Activated CD8-positive, alpha-beta T cell treated with anti-CD3 and anti-CD28 coated beads for 36 hours (primary cell): ENCODE measurements around the gene SLC27A2. TPM values are rescaled to one million over a fixed set of nuclear protein-coding genes. Genes with fewer than 3 reads are reported as not detected.

ENCODE experiments used
- ATAC-seq: fragments of 200-7000 bp; cut with Tn5 transposase; one replicate; pipeline ENCODE4 v1.10.0; 2021; ENCODE audit warnings: mild to moderate bottlenecking, moderate library complexity
- CTCF ChIA-PET: fragments of 350-600 bp; sonication (Branson Sonifier 250); formaldehyde crosslinking; loops from one replicate; lab custom pipeline; 2021; ENCODE audit warnings: antibody characterized with exemption; lab: Charles Lee
- POLR2A ChIA-PET: fragments of 350-600 bp; sonication (Branson Sonifier 250); formaldehyde crosslinking; loops from one replicate; lab custom pipeline; 2021; ENCODE audit warnings: antibody characterized with exemption; lab: Charles Lee
- DNase-seq: peaks from one replicate; pipeline ENCODE4 v3.0.0-alpha.2; 2020
- H3K27ac Mint-ChIP-seq: one replicate; pipeline ENCODE4 v1.8.0; 2021; ENCODE audit warnings: mild to moderate bottlenecking, mixed read lengths
- H3K27me3 Mint-ChIP-seq: one replicate; pipeline ENCODE4 v1.8.0; 2021; ENCODE audit warnings: mixed read lengths
- H3K36me3 Mint-ChIP-seq: one replicate; pipeline ENCODE4 v1.8.0; 2021; ENCODE audit warnings: low read depth, mixed read lengths
- H3K4me1 Mint-ChIP-seq: one replicate; pipeline ENCODE4 v1.8.0; 2021; ENCODE audit warnings: low read depth, mixed read lengths
- H3K4me3 Mint-ChIP-seq: one replicate; pipeline ENCODE4 v1.8.0; 2021; ENCODE audit warnings: mild to moderate bottlenecking, moderate library complexity, mixed read lengths
- H3K9me3 Mint-ChIP-seq: one replicate; pipeline ENCODE4 v1.8.0; 2021; ENCODE audit warnings: mixed read lengths
- intact Hi-C: fragments of 100-400 bp; cut with micrococcal nuclease; formaldehyde crosslinking; loops from one replicate; pipeline ENCODE4 v1.10.0; 2022
- total RNA-seq, 2 experiments: library from RNA; stranded (reverse); gene quantifications; one replicate each; pipeline ENCODE4 v1.2.3, GENCODE V29; 2021
- TF ChIP-seq, protein P1 (sequence below): fragments of 200-600 bp; IDR thresholded peaks from one replicate; pipeline ENCODE4 v1.8.0; 2022; ENCODE audit warnings: antibody characterized with exemption, mild to moderate bottlenecking

SLC27A2 gene
- total RNA-seq, 2 experiments from 2014 or later: 9.8 to 9.9 TPM

DNA sequence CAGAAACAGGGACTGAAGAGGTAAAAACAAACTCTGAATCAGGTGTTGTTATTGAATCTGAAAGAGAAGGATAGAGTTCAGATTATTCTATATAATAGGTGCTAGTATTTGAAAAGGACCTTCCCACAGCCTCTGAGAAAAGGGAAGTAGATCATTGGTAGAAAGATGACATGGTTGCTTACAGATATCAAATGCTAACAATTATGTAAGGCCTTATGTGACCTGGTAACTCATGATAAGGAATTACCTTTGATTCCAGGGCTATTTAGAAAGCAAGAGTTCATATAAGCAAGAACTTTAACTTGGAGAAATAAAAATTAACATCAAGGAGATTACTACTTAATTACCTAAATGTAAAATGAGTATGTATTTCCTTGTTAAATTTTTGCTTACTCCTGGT is 7.6 kb downstream of the SLC27A2 start:
- Mint-ChIP-seq H3K27ac (no peak overlapping the region), H3K4me1 (no peaks in the 10 kb centered on the region), H3K4me3 (no peak overlapping the region), H3K27me3 (no peaks in the 10 kb centered on the region), H3K36me3 (peaks cover 6% of the 10 kb centered on the region), H3K9me3 (no peaks in the 10 kb centered on the region)
- ChIA-PET POLR2A (no interaction called here), CTCF (interaction anchor here (2.8 kb wide), 1 partner anchor 126 kb away, joined by 10 read pairs; no protein-coding TSS in a partner anchor)
- no peak for DNase-seq
- ATAC-seq: no peak
- intact Hi-C loops: no loop called here
- TF ChIP-seq, protein P1, sequence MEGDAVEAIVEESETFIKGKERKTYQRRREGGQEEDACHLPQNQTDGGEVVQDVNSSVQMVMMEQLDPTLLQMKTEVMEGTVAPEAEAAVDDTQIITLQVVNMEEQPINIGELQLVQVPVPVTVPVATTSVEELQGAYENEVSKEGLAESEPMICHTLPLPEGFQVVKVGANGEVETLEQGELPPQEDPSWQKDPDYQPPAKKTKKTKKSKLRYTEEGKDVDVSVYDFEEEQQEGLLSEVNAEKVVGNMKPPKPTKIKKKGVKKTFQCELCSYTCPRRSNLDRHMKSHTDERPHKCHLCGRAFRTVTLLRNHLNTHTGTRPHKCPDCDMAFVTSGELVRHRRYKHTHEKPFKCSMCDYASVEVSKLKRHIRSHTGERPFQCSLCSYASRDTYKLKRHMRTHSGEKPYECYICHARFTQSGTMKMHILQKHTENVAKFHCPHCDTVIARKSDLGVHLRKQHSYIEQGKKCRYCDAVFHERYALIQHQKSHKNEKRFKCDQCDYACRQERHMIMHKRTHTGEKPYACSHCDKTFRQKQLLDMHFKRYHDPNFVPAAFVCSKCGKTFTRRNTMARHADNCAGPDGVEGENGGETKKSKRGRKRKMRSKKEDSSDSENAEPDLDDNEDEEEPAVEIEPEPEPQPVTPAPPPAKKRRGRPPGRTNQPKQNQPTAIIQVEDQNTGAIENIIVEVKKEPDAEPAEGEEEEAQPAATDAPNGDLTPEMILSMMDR: no peak

DNA sequence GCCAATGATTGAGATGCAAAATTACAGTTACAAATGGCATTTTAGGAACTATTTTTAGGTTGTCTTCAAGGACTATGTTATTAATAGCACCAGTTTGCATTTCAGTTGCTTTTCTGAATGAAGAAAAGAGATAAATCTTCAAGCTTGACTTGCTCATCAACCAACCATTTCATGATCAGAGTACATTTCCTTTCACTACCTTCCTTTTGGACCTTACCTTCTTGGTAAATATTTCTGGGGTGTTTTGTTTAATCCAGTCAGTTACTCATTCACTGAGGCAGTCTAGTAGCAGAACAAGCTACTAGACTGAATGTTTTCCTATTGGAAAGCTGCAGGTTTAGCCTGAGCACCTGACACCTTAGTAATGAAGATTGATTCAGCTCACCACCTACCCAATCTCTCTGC is 8.2 kb downstream of the SLC27A2 start:
- intact Hi-C loops: no loop called here
- ATAC-seq (no peak), DNase-seq (no peak)
- TF ChIP-seq, protein P1: no peak
- Mint-ChIP-seq H3K4me3 (no peak overlapping the region), H3K9me3 (no peaks in the 10 kb centered on the region), H3K36me3 (peaks cover 6% of the 10 kb centered on the region), H3K4me1 (no peaks in the 10 kb centered on the region), H3K27me3 (no peaks in the 10 kb centered on the region), H3K27ac (no peak overlapping the region)
- CTCF ChIA-PET: interaction anchor here (2.8 kb wide), 1 partner anchor 126 kb away, joined by 10 read pairs; no protein-coding TSS in a partner anchor
- POLR2A ChIA-PET: no interaction called here

DNA sequence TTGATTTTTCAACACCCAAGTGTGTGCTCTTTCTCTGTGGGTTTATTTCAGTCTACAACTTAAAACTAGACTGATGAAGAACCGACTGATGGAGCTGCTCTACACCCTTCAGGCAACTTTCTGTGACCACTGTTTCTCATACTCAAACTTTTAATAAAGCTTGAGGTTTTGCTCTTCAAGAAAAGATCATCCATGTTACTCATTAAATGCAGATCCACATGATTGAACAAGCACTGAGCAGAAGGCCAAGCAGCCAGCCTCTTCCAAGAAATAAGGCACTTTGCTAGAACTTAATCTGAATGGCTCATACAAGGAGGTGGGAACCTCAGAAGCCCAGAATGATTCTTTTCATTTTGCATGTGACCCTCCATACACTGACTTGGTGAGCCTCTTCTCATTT is 8.7 kb downstream of the SLC27A2 start:
- POLR2A ChIA-PET: no interaction called here
- peaks cover 6% of the 10 kb centered on the region for H3K36me3 Mint-ChIP-seq
- DNase-seq (no peak), ATAC-seq (peak; percentile 49)
- no peaks in the 10 kb centered on the region for H3K27me3 Mint-ChIP-seq
- intact Hi-C loops: no loop called here
- TF ChIP-seq, protein P1: no peak
- H3K9me3 Mint-ChIP-seq: no peaks in the 10 kb centered on the region
- CTCF ChIA-PET: interaction anchor here (2.8 kb wide), 1 partner anchor 125 kb away, joined by 10 read pairs; no protein-coding TSS in a partner anchor
- no peak overlapping the region for H3K27ac Mint-ChIP-seq
- no peaks in the 10 kb centered on the region for H3K4me1 Mint-ChIP-seq
- H3K4me3 Mint-ChIP-seq: no peak overlapping the region

DNA sequence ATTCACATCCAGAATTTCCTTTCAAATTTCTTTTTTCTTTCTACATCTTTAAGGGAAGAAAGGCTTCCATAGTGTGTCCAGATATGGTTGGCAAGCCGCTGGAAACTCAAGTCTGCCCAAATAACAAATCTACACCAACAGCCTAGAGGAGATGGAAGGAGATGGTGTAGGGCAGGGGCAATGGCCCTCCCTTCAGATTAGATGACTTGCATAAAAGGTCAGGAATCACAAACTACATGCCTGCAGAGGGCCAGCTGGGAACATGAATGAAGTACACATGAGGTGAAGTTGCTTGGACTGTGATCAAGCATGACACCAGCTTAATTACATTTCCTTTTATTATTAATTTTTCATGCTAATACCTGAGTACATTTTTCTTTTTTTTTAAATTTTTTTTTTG is 10.2 kb downstream of the SLC27A2 start:
- ChIA-PET CTCF (interaction anchor here (1.2 kb wide), 1 partner anchor 11 kb away, joined by 3 read pairs; no protein-coding TSS in a partner anchor), POLR2A (interaction anchor here (0.9 kb wide), 1 partner anchor 10 kb away, joined by 3 read pairs; the partner anchor contains the start of gene SLC27A2)
- intact Hi-C loops: no loop called here
- H3K36me3 Mint-ChIP-seq: peaks cover 2% of the 10 kb centered on the region
- no peaks in the 10 kb centered on the region for H3K27me3 Mint-ChIP-seq
- TF ChIP-seq, protein P1: no peak
- H3K4me3 Mint-ChIP-seq: no peak overlapping the region
- no peaks in the 10 kb centered on the region for H3K4me1 Mint-ChIP-seq
- no peaks in the 10 kb centered on the region for H3K9me3 Mint-ChIP-seq
- no peak for ATAC-seq
- H3K27ac Mint-ChIP-seq: no peak overlapping the region
- DNase-seq: no peak

DNA sequence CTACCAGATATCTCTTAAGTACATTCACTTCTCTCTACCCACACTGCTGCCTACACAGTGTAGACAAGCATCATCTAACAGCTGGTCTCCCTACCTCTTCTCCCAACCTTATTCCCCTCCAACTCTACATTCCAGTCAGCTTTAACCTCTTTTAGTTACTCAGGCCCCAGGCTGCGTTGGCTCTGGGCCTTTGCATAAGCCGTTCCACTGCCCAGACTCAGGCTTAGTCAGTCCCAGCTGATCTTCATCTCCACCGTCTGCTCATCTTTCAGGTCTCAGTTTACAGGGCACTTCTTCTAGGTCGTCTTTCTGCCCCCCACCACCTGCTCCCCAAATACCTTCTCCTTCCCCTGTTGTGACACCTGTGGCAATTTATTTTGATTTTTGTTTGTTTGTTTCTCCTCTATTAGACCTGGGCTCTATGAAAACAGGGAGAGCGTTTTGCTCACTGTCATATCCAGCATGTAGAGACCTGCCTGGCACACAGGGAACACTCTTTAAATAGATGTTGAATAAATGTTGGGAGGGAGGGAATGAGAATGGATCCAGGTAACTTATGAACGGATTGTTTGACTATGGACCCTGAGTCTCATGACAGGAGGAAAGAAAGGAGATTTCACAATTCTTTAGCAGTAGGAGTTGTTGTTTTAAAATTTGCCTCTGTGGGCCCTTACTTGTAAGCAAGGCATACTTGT is 11.1 kb downstream of the SLC27A2 start:
- CTCF ChIA-PET: interaction anchor here (1.2 to 1.5 kb wide), 3 partner anchors 12 to 123 kb away, joined by 3 to 5 read pairs (median 3); no protein-coding TSS in a partner anchor
- POLR2A ChIA-PET: no interaction called here
- no peaks in the 10 kb centered on the region for H3K27me3 Mint-ChIP-seq
- TF ChIP-seq, protein P1: no peak
- DNase-seq (no peak), ATAC-seq (no peak)
- intact Hi-C loops: no loop called here
- H3K27ac Mint-ChIP-seq: no peak overlapping the region
- peaks cover 2% of the 10 kb centered on the region for H3K36me3 Mint-ChIP-seq
- no peaks in the 10 kb centered on the region for H3K4me1 Mint-ChIP-seq
- no peak overlapping the region for H3K4me3 Mint-ChIP-seq
- H3K9me3 Mint-ChIP-seq: no peaks in the 10 kb centered on the region
